SK-N-MC (cell line): ENCODE measurements around the gene PAK1.

Experiments
- DNase-seq: peaks from one replicate; pipeline ENCODE4 v3.0.0-alpha.2; 2011; ENCODE audit warnings: low read depth, low spot score
- H3K27ac ChIP-seq: fragments of 200-600 bp; sonication (generic); 2 replicates; pipeline ENCODE4 v1.5.1; 2016; ENCODE audit warnings: mixed run types
- H3K36me3 ChIP-seq: fragments of 200-600 bp; sonication (generic); 2 replicates; pipeline ENCODE4 v1.6.1; 2017; ENCODE audit warnings: antibody characterized with exemption, low read length, mixed read lengths; ENCODE audit not compliant: insufficient read depth
- H3K4me3 ChIP-seq: fragments of 200-600 bp; sonication (generic); 2 replicates; pipeline ENCODE4 v1.5.1; 2016
- H3K9ac ChIP-seq: fragments of 200-600 bp; sonication (generic); 2 replicates; pipeline ENCODE4 v1.8.0; 2017; ENCODE audit warnings: mixed run types, mixed read lengths; ENCODE audit not compliant: insufficient read length
- H3K9me3 ChIP-seq: fragments of 200-600 bp; sonication (generic); 2 replicates; pipeline ENCODE4 v1.6.1; 2017; ENCODE audit warnings: low read depth, mild to moderate bottlenecking, antibody characterized with exemption, low read length, moderate library complexity, mixed read lengths
- EZH2 ChIP-seq: fragments of 200-600 bp; sonication (generic); IDR thresholded peaks from one replicate; pipeline ENCODE4 v1.6.1; 2017; ENCODE audit warnings: antibody characterized with exemption
- FOXP2 ChIP-seq: optimal IDR thresholded peaks from 2 replicates; pipeline ENCODE3; 2011; ENCODE audit warnings: mild to moderate bottlenecking, moderate library complexity; ENCODE audit not compliant: insufficient read depth; ENCODE audit errors: extremely low read length, control extremely low read depth
- POLR2AphosphoS5 ChIP-seq: IDR thresholded peaks from 2 replicates; pipeline ENCODE4 v1.6.1; 2012; ENCODE audit warnings: mild to moderate bottlenecking, low read depth, low read length, borderline replicate concordance

The PAK1 gene

GRCh38 chr11:77406396-77406795, 67.5 kb downstream of the PAK1 start:
- H3K27ac ChIP-seq: no peak overlapping the region
- H3K9me3 ChIP-seq: no peaks in the 10 kb centered on the region
- no peak for TF ChIP-seq POLR2AphosphoS5
- TF ChIP-seq EZH2: no peak
- TF ChIP-seq FOXP2: no peak
- no peak for DNase-seq
- H3K36me3 ChIP-seq: no peaks in the 10 kb centered on the region
- H3K9ac ChIP-seq: no peak overlapping the region
- H3K4me3 ChIP-seq: no peak overlapping the region

- no peak for DNase-seq
- H3K4me3 ChIP-seq: no peak overlapping the region
- H3K9me3 ChIP-seq: no peaks in the 10 kb centered on the region
- TF ChIP-seq POLR2AphosphoS5: no peak
- TF ChIP-seq FOXP2: no peak
- TF ChIP-seq EZH2: no peak
- H3K36me3 ChIP-seq: no peaks in the 10 kb centered on the region
- H3K9ac ChIP-seq: no peak overlapping the region
- no peak overlapping the region for H3K27ac ChIP-seq
These were observed 70.7 kb downstream of the PAK1 start for GRCh38 chr11:77403211-77403610.

GRCh38 chr11:77402218-77402556, 71.7 kb downstream of the PAK1 start:
- Histone ChIP-seq H3K4me3 (no peak overlapping the region), H3K9me3 (no peaks in the 10 kb centered on the region), H3K27ac (no peak overlapping the region), H3K9ac (no peak overlapping the region), H3K36me3 (no peaks in the 10 kb centered on the region)
- TF ChIP-seq FOXP2 (no peak), EZH2 (no peak), POLR2AphosphoS5 (no peak)
- no peak for DNase-seq

- H3K9ac ChIP-seq: no peak overlapping the region
- TF ChIP-seq EZH2 (no peak), FOXP2 (no peak), POLR2AphosphoS5 (no peak)
- H3K4me3 ChIP-seq: no peak overlapping the region
- no peaks in the 10 kb centered on the region for H3K9me3 ChIP-seq
- H3K27ac ChIP-seq: no peak overlapping the region
- H3K36me3 ChIP-seq: no peaks in the 10 kb centered on the region
- DNase-seq: no peak
These were observed 72.2 kb downstream of the PAK1 start for GRCh38 chr11:77401486-77402217.

GRCh38 chr11:77400775-77401449, 73.0 kb downstream of the PAK1 start:
- TF ChIP-seq EZH2 (no peak), POLR2AphosphoS5 (no peak), FOXP2 (no peak)
- no peak overlapping the region for H3K9ac ChIP-seq
- no peaks in the 10 kb centered on the region for H3K36me3 ChIP-seq
- H3K9me3 ChIP-seq: no peaks in the 10 kb centered on the region
- no peak overlapping the region for H3K27ac ChIP-seq
- no peak overlapping the region for H3K4me3 ChIP-seq
- no peak for DNase-seq

GRCh38 chr11:77400271-77400670, 73.6 kb downstream of the PAK1 start:
- Histone ChIP-seq H3K36me3 (no peaks in the 10 kb centered on the region), H3K9me3 (no peaks in the 10 kb centered on the region), H3K27ac (no peak overlapping the region), H3K4me3 (no peak overlapping the region), H3K9ac (no peak overlapping the region)
- TF ChIP-seq EZH2: no peak
- TF ChIP-seq FOXP2: no peak
- no peak for TF ChIP-seq POLR2AphosphoS5
- DNase-seq: no peak

- Histone ChIP-seq H3K9ac (no peak overlapping the region), H3K4me3 (no peak overlapping the region), H3K9me3 (no peaks in the 10 kb centered on the region), H3K27ac (no peak overlapping the region), H3K36me3 (no peaks in the 10 kb centered on the region)
- TF ChIP-seq FOXP2 (no peak), POLR2AphosphoS5 (no peak), EZH2 (no peak)
- no peak for DNase-seq
These were observed 76.3 kb downstream of the PAK1 start for GRCh38 chr11:77397631-77398030.

- H3K9me3 ChIP-seq: no peaks in the 10 kb centered on the region
- no peak for TF ChIP-seq POLR2AphosphoS5
- TF ChIP-seq EZH2: no peak
- no peaks in the 10 kb centered on the region for H3K36me3 ChIP-seq
- no peak overlapping the region for H3K27ac ChIP-seq
- no peak overlapping the region for H3K9ac ChIP-seq
- DNase-seq: no peak
- H3K4me3 ChIP-seq: no peak overlapping the region
These were observed 77.0 kb downstream of the PAK1 start for GRCh38 chr11:77396911-77397310.
